ENCODE measurements around the gene FGR. TPM values are rescaled to one million over a fixed set of nuclear protein-coding genes. Genes with fewer than 3 reads are reported as not detected.

FGR gene
- total RNA-seq, 1 donor from 2014 or later = not detected

GRCh38 chr1:27569506-27570291, 65.3 kb downstream of the FGR start:
- peaks cover 90% of the 10 kb centered on the region for H3K4me1 Mint-ChIP-seq
- Histone ChIP-seq H4K20me1 (ENCODE audit: low read depth) (peaks cover 86% of the 10 kb centered on the region), H3K9me3 (ENCODE audit: low read depth) (no peaks in the 10 kb centered on the region), H3K79me2 (ENCODE audit: low read depth) (peaks cover 86% of the 10 kb centered on the region), H3K36me3 (no peaks in the 10 kb centered on the region), H3K4me2 (peak overlapping the region; percentile 76), H3K4me1 (peaks cover 95% of the 10 kb centered on the region), H2AFZ (replicated peaks) (no peak overlapping the region), H3K27ac (peak overlapping the region; percentile 91), H3K27me3 (no peaks in the 10 kb centered on the region), H3K9ac (no peak overlapping the region), H3K4me3 (peak overlapping the region; percentile 36), H3F3A (ENCODE audit: low read depth) (peaks cover 95% of the 10 kb centered on the region)
- peak overlapping the region; percentile 98 for H3K27ac Mint-ChIP-seq
- no peak for TF ChIP-seq CTCF (IDR thresholded peaks at IDR 0.05)
- TF ChIP-seq EZH2 (IDR thresholded peaks at IDR 0.05) = no peak
- TF ChIP-seq EZH2phosphoT487 (IDR thresholded peaks at IDR 0.05) = no peak
- peak overlapping the region; percentile 83 for H3K4me3 Mint-ChIP-seq
- DNase-seq (ENCODE audit: low spot score) = peak; percentile 77
- peaks cover 8% of the 10 kb centered on the region for H3K27me3 Mint-ChIP-seq (ENCODE audit: insufficient read depth, low read depth)
- H3K9me3 Mint-ChIP-seq = no peaks in the 10 kb centered on the region
- no peaks in the 10 kb centered on the region for H3K36me3 Mint-ChIP-seq

- H3K4me3 Mint-ChIP-seq = peak overlapping the region; percentile 83
- Histone ChIP-seq H3K4me1 (peaks cover 95% of the 10 kb centered on the region), H3K36me3 (no peaks in the 10 kb centered on the region), H3K4me3 (peak overlapping the region; percentile 15), H3K27ac (peak overlapping the region; percentile 91), H3K9me3 (ENCODE audit: low read depth) (no peaks in the 10 kb centered on the region), H3K4me2 (peak overlapping the region; percentile 76), H2AFZ (replicated peaks) (no peak overlapping the region), H3K79me2 (ENCODE audit: low read depth) (peaks cover 86% of the 10 kb centered on the region), H4K20me1 (ENCODE audit: low read depth) (peaks cover 86% of the 10 kb centered on the region), H3K9ac (no peak overlapping the region), H3K27me3 (no peaks in the 10 kb centered on the region), H3F3A (ENCODE audit: low read depth) (peaks cover 89% of the 10 kb centered on the region)
- H3K27me3 Mint-ChIP-seq (ENCODE audit: insufficient read depth, low read depth) = peaks cover 8% of the 10 kb centered on the region
- no peak for TF ChIP-seq EZH2 (IDR thresholded peaks at IDR 0.05)
- no peak for TF ChIP-seq CTCF (IDR thresholded peaks at IDR 0.05)
- no peak for TF ChIP-seq EZH2phosphoT487 (IDR thresholded peaks at IDR 0.05)
- H3K36me3 Mint-ChIP-seq = no peaks in the 10 kb centered on the region
- H3K9me3 Mint-ChIP-seq = no peaks in the 10 kb centered on the region
- peaks cover 90% of the 10 kb centered on the region for H3K4me1 Mint-ChIP-seq
- DNase-seq (ENCODE audit: low spot score) = peak; percentile 44
- H3K27ac Mint-ChIP-seq = peak overlapping the region; percentile 98
Measured at GRCh38 chr1:27569088-27569460, 65.9 kb downstream of the FGR start.

- Histone ChIP-seq H3K4me2 (peak overlapping the region; percentile 76), H3K9me3 (ENCODE audit: low read depth) (no peaks in the 10 kb centered on the region), H3K27me3 (no peaks in the 10 kb centered on the region), H3K79me2 (ENCODE audit: low read depth) (peaks cover 86% of the 10 kb centered on the region), H3F3A (ENCODE audit: low read depth) (peaks cover 83% of the 10 kb centered on the region), H3K9ac (no peak overlapping the region), H2AFZ (replicated peaks) (no peak overlapping the region), H3K4me3 (peak overlapping the region; percentile 15), H3K27ac (peak overlapping the region; percentile 91), H4K20me1 (ENCODE audit: low read depth) (peaks cover 86% of the 10 kb centered on the region), H3K4me1 (peaks cover 95% of the 10 kb centered on the region), H3K36me3 (no peaks in the 10 kb centered on the region)
- H3K27me3 Mint-ChIP-seq (ENCODE audit: insufficient read depth, low read depth) = peaks cover 8% of the 10 kb centered on the region
- peak overlapping the region; percentile 83 for H3K4me3 Mint-ChIP-seq
- peak; percentile 94 for DNase-seq (ENCODE audit: low spot score)
- H3K9me3 Mint-ChIP-seq = no peaks in the 10 kb centered on the region
- TF ChIP-seq CTCF (IDR thresholded peaks at IDR 0.05) (peak; percentile 86), EZH2phosphoT487 (IDR thresholded peaks at IDR 0.05) (no peak)
- H3K4me1 Mint-ChIP-seq = peaks cover 90% of the 10 kb centered on the region
- peak overlapping the region; percentile 97 for H3K27ac Mint-ChIP-seq
- H3K36me3 Mint-ChIP-seq = no peaks in the 10 kb centered on the region
Measured at GRCh38 chr1:27568300-27569087, 66.5 kb downstream of the FGR start.
